Endothelial cell of umbilical vein (primary cell): ENCODE measurements around the gene EARS2. TPM values are rescaled to one million over a fixed set of nuclear protein-coding genes. Genes with fewer than 3 reads are reported as not detected.

Source experiments
- BruUV-seq: library from RNA; stranded (reverse); fragments of 400-500 nt; replicated peaks from 2 replicates; lab custom pipeline; 2021; lab: Mats Ljungman, UMichigan
- CTCF ChIA-PET: fragments of 300-600, 350-600 bp; sonication (Branson Sonifier 250); formaldehyde crosslinking; loops from one replicate; lab custom pipeline; 2021; ENCODE audit warnings: antibody characterized with exemption, inconsistent platforms; lab: Charles Lee
- POLR2A ChIA-PET: fragments of 300-600, 350-600 bp; sonication (Branson Sonifier 250); formaldehyde crosslinking; loops from one replicate; lab custom pipeline; 2021; ENCODE audit warnings: antibody characterized with exemption, inconsistent platforms; lab: Charles Lee
- DNase-seq: peaks from one replicate; pipeline ENCODE4 v3.0.0-alpha.2; 2011; ENCODE audit warnings: low read depth, low spot score
- FAIRE-seq: peaks from 2 replicates; lab custom pipeline; 2011; peaks lifted over from hg19 to GRCh38; lab: Jason Lieb, UNC
- H2AFZ ChIP-seq: 2 replicates; pipeline ENCODE4 v1.6.0; 2012; ENCODE audit warnings: low read depth, low read length, control low read depth, inconsistent platforms
- H3K27ac ChIP-seq: 2 replicates; pipeline ENCODE4 v1.5.1; 2011; ENCODE audit warnings: low read depth, mild to moderate bottlenecking, control low read depth, low read length, moderate library complexity; ENCODE audit not compliant: insufficient read depth
- H3K27me3 ChIP-seq, 2 experiments: 2 replicates each; pipeline versions ENCODE4 v1.6.0 to v1.6.1; 2011; ENCODE audit warnings: low read length in 2 of 2, mixed read lengths in 1 of 2; ENCODE audit not compliant: control insufficient read depth in 2 of 2, insufficient read depth in 2 of 2
- H3K36me3 ChIP-seq, 2 experiments: 2 replicates in 1 of 2; 3 replicates in 1 of 2; pipeline ENCODE4 v1.5.1; 2011; ENCODE audit warnings: low read length in 2 of 2, mild to moderate bottlenecking in 1 of 2, moderate library complexity in 1 of 2; ENCODE audit not compliant: control insufficient read depth in 2 of 2, insufficient read depth in 2 of 2; ENCODE audit errors: extremely low read depth in 1 of 2
- H3K4me1 ChIP-seq: 3 replicates; pipeline ENCODE4 v1.5.1; 2011; ENCODE audit warnings: mild to moderate bottlenecking, low read length; ENCODE audit not compliant: control insufficient read depth, insufficient read depth; ENCODE audit errors: extremely low read depth
- H3K4me2 ChIP-seq: 2 replicates; pipeline ENCODE4 v1.6.1; 2011; ENCODE audit warnings: low read length, control low read depth, mixed read lengths; ENCODE audit not compliant: insufficient read depth
- H3K4me3 ChIP-seq, 3 experiments: fragments of 200-600 bp in 1 of 3; sonication (generic), shearing (Covaris generic) in 1 of 3; replicated peaks in 1 of 3; 2 replicates each; pipeline ENCODE4 v1.5.1; 2011 to 2016; ENCODE audit warnings: control low read depth in 3 of 3, low read length in 3 of 3, mild to moderate bottlenecking in 2 of 3, inconsistent platforms in 1 of 3, low read depth in 1 of 3, moderate library complexity in 1 of 3; ENCODE audit not compliant: insufficient read depth in 1 of 3
- H3K79me2 ChIP-seq: 2 replicates; pipeline ENCODE4 v1.6.0; 2012; ENCODE audit warnings: low read length, inconsistent platforms; ENCODE audit not compliant: control insufficient read depth, insufficient read depth
- H3K9ac ChIP-seq: replicated peaks from 2 replicates; pipeline ENCODE3; 2011; ENCODE audit warnings: low read length, control low read depth; ENCODE audit not compliant: insufficient read depth; ENCODE audit errors: extremely low read depth
- H3K9me1 ChIP-seq: replicated peaks from 3 replicates; pipeline ENCODE4 v1.6.0; 2011; ENCODE audit warnings: mild to moderate bottlenecking, low read length; ENCODE audit not compliant: control insufficient read depth, insufficient read depth; ENCODE audit errors: extremely low read depth
- H3K9me3 ChIP-seq: replicated peaks from 2 replicates; pipeline ENCODE4 v1.5.1; 2012; ENCODE audit warnings: low read length, inconsistent platforms; ENCODE audit not compliant: control insufficient read depth, insufficient read depth
- H4K20me1 ChIP-seq: replicated peaks from 2 replicates; pipeline ENCODE3; 2011; ENCODE audit warnings: mild to moderate bottlenecking, low read length; ENCODE audit not compliant: control insufficient read depth, insufficient read depth; ENCODE audit errors: extremely low read depth
- EZH2 ChIP-seq: IDR thresholded peaks from 2 replicates; pipeline ENCODE4 v1.6.1; 2012; ENCODE audit warnings: borderline replicate concordance, low read depth, mild to moderate bottlenecking, moderate library complexity, low read length, inconsistent platforms; ENCODE audit not compliant: severe bottlenecking
- FOS ChIP-seq: IDR thresholded peaks from 2 replicates; pipeline ENCODE4 v1.6.1; 2011; ENCODE audit warnings: mild to moderate bottlenecking, low read length, moderate library complexity, borderline replicate concordance; ENCODE audit not compliant: insufficient read depth
- GATA2 ChIP-seq: IDR thresholded peaks from 2 replicates; pipeline ENCODE4 v1.7.0; 2011; ENCODE audit warnings: low read depth, mild to moderate bottlenecking, moderate library complexity, mixed read lengths, low read length; ENCODE audit not compliant: insufficient read length, insufficient read depth
- JUN ChIP-seq: IDR thresholded peaks from 2 replicates; pipeline ENCODE4 v1.6.1; 2011; ENCODE audit warnings: borderline replicate concordance, low read depth; ENCODE audit not compliant: insufficient read length, insufficient read depth
- MYC ChIP-seq: IDR thresholded peaks from one replicate; pipeline ENCODE4 v1.6.1; 2011; ENCODE audit warnings: mild to moderate bottlenecking, low read depth, low read length
- POLR2A ChIP-seq: IDR thresholded peaks from 2 replicates; pipeline ENCODE4 v1.6.1; 2012; ENCODE audit warnings: low read depth, mild to moderate bottlenecking, control low read depth, low read length
- POLR2AphosphoS5 ChIP-seq: IDR thresholded peaks from 2 replicates; pipeline ENCODE4 v1.6.1; 2012; ENCODE audit warnings: low read depth, mild to moderate bottlenecking, control low read depth, low read length, moderate library complexity; ENCODE audit not compliant: insufficient read depth
- dilution Hi-C: fragments of 300-500 bp; cut with MboI; formaldehyde crosslinking; loops from one replicate; pipeline ENCODE4 v1.15.0; 2019; ENCODE audit warnings: low sequenced_read_pairs; ENCODE audit not compliant: extremely low pct_ligation_motif_present
- intact Hi-C: fragments of 100-400 bp; cut with micrococcal nuclease; formaldehyde crosslinking; loops from one replicate; pipeline ENCODE4 v1.10.0; 2022
- polyA plus RNA-seq, 4 experiments: library from polyadenylated mRNA; depleted of rRNA in 3 of 4; stranded (reverse) in 3 of 4; unstranded in 1 of 4; fragments of >200 nt; gene quantifications; 2 replicates each; pipeline versions ENCODE4 v1.2.1 to v1.2.3, GENCODE V29; 2011 to 2012; ENCODE audit warnings: missing spikeins in 1 of 4
- total RNA-seq: library from RNA; stranded (reverse); gene quantifications from 2 replicates; pipeline ENCODE4 v1.2.3, GENCODE V29; 2021
- TF ChIP-seq, protein P1 (sequence below): IDR thresholded peaks from 2 replicates; pipeline ENCODE4 v1.6.1; 2011; ENCODE audit not compliant: insufficient read depth, insufficient read length
- TF ChIP-seq, protein P2 (sequence below), 2 donors: IDR thresholded peaks; 1 replicate in 1 of 2; 2 replicates in 1 of 2; pipeline ENCODE4 v1.5.1; 2011; ENCODE audit warnings: low read length in 2 of 2, mild to moderate bottlenecking in 2 of 2, moderate library complexity in 2 of 2, control low read depth in 1 of 2, inconsistent platforms in 1 of 2, low read depth in 1 of 2; ENCODE audit not compliant: insufficient read depth in 1 of 2; ENCODE audit errors: extremely low read depth in 1 of 2

Gene EARS2
- total and polyA plus RNA-seq, 2 donors (not counting 3 experiments of a cell fraction or from before 2014, with no cell fraction given) = 14.7 to 21.6 TPM

DNA sequence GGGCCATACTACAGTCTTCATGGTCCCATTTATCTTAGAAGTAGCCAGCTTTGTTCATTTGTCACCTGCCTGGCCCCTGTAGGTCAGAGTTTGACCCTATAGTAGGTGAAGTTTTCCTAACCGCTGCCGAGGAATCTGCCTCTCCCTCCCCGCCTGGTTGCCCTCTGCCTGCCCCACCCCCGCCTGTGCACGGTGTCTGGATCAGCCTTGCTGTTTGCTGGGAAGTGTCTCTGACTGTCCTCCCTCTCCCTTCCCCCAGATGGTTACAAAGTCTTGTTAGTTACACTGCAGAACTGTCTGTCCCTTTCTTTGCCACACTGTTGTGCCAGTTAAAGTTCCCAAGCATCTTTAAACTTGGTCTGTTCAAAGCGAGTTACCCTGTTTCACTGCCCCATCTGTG is 6.0 kb upstream of the EARS2 start:
- peaks cover 28% of the 10 kb centered on the region for H3K79me2 ChIP-seq
- CTCF ChIA-PET = no interaction called here
- no peak overlapping the region for H3K4me2 ChIP-seq
- no peaks in the 10 kb centered on the region for H3K27me3 ChIP-seq
- H2AFZ ChIP-seq = no peak overlapping the region
- POLR2A ChIA-PET = no interaction called here
- no peak overlapping the region for H3K27ac ChIP-seq
- H3K4me3 ChIP-seq = no peak overlapping the region
- intact Hi-C loops = no loop called here
- H3K36me3 ChIP-seq = peaks cover 31 to 46% of the 10 kb centered on the region in 2 experiments
- H3K9ac ChIP-seq = no peak overlapping the region
- no peaks in the 10 kb centered on the region for H4K20me1 ChIP-seq
- H3K9me1 ChIP-seq = no peaks in the 10 kb centered on the region
- H3K9me3 ChIP-seq = no peaks in the 10 kb centered on the region
- dilution Hi-C loops = no loop called here
- FAIRE-seq = no peak
- peaks cover 9% of the 10 kb centered on the region for H3K4me1 ChIP-seq
- no peak for TF ChIP-seq FOS
- TF ChIP-seq GATA2 = no peak
- TF ChIP-seq, protein P1, sequence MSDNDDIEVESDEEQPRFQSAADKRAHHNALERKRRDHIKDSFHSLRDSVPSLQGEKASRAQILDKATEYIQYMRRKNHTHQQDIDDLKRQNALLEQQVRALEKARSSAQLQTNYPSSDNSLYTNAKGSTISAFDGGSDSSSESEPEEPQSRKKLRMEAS = no peak
- TF ChIP-seq EZH2 = no peak
- no TSS peak for BruUV-seq
- DNase-seq = no peak

DNA sequence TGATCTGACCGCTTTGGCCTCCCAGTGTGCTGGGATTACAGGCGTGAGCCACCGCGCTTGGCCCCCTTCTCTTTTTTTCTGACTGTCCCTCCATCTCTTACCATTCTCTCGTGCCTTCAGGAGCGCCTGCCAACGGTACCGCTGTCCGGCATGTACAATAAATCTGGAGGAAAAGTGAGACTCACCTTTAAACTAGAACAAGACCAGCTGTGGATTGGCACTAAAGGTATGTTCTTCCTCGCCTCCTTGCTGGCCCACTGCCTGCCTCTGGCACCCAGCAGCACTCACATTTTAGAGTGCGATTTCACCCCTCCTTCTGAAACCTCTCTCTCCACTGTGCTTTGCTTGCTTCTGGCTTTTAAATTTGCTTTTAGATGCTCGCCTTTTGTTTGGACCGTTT is 5.4 kb upstream of the EARS2 start:
- POLR2A ChIA-PET = no interaction called here
- DNase-seq = no peak
- peaks cover 31 to 42% of the 10 kb centered on the region in 2 experiments for H3K36me3 ChIP-seq
- H3K9me3 ChIP-seq = no peaks in the 10 kb centered on the region
- TF ChIP-seq JUN (no peak), FOS (no peak), GATA2 (no peak), MYC (no peak), POLR2A (no peak), POLR2AphosphoS5 (no peak), EZH2 (no peak)
- TF ChIP-seq, protein P2, sequence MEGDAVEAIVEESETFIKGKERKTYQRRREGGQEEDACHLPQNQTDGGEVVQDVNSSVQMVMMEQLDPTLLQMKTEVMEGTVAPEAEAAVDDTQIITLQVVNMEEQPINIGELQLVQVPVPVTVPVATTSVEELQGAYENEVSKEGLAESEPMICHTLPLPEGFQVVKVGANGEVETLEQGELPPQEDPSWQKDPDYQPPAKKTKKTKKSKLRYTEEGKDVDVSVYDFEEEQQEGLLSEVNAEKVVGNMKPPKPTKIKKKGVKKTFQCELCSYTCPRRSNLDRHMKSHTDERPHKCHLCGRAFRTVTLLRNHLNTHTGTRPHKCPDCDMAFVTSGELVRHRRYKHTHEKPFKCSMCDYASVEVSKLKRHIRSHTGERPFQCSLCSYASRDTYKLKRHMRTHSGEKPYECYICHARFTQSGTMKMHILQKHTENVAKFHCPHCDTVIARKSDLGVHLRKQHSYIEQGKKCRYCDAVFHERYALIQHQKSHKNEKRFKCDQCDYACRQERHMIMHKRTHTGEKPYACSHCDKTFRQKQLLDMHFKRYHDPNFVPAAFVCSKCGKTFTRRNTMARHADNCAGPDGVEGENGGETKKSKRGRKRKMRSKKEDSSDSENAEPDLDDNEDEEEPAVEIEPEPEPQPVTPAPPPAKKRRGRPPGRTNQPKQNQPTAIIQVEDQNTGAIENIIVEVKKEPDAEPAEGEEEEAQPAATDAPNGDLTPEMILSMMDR (IDR thresholded peaks at IDR 0.05; ENCODE audit: extremely low read depth in 1 of 2, insufficient read depth in 1 of 2, low read depth in 1 of 2, low read length in 2 of 2) = no peak
- TF ChIP-seq, protein P1 = no peak
- no TSS peak for BruUV-seq
- intact Hi-C loops = no loop called here
- no peak overlapping the region for H3K4me3 ChIP-seq
- no peak overlapping the region for H3K9ac ChIP-seq
- no peak overlapping the region for H2AFZ ChIP-seq
- dilution Hi-C loops = no loop called here
- no peaks in the 10 kb centered on the region for H3K27me3 ChIP-seq
- no peak overlapping the region for H3K4me2 ChIP-seq
- CTCF ChIA-PET = no interaction called here
- no peak for FAIRE-seq
- peaks cover 10% of the 10 kb centered on the region for H3K4me1 ChIP-seq
- no peak overlapping the region for H3K27ac ChIP-seq
- no peaks in the 10 kb centered on the region for H3K9me1 ChIP-seq
- peaks cover 30% of the 10 kb centered on the region for H3K79me2 ChIP-seq
- no peaks in the 10 kb centered on the region for H4K20me1 ChIP-seq
